Measurements from ENCODE around the gene CAT.

GRCh38 chr11:34451053-34451452, 12.3 kb downstream of the CAT start:
- TF ChIP-seq POLR2A (IDR thresholded peaks at IDR 0.05) (no peak), CTCF (IDR thresholded peaks at IDR 0.05) (no peak)

Data from thyroid gland (tissue), 4 donors.